GM12892 (cell line): ENCODE measurements around the gene LCE4A.

Experiments
- POLR2A ChIP-seq: IDR thresholded peaks from 2 replicates; pipeline ENCODE4 v1.6.1; 2011; ENCODE audit warnings: low read depth, low read length, control low read depth
- POLR2AphosphoS5 ChIP-seq: IDR thresholded peaks from 2 replicates; pipeline ENCODE4 v1.6.1; 2011; ENCODE audit warnings: low read depth, low read length, control low read depth
- TAF1 ChIP-seq: IDR thresholded peaks from 2 replicates; pipeline ENCODE4 v1.6.1; 2011; ENCODE audit warnings: low read depth, mild to moderate bottlenecking, control low read depth, low read length, borderline replicate concordance

DNA sequence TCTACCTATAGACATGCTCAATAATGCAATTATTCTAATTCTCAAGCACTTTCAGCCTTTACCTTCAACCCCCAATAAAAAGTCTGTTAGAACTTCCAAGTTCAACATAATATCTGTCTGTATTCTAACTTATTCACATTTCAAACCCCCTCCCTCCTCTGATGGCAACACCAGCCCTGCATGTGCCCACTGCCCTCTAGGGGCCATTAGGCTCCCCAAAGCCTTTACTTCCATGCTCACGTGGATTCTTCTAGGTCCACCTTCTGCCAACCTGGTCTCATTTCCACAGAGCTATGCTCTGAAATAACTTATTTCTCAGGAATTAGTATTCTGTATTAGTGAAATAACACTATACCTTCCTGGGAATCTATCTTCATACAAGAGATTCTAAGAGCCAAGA, 27.7 kb downstream of the LCE4A start:
- TF ChIP-seq POLR2AphosphoS5 (no peak), POLR2A (no peak), TAF1 (no peak)
